Activated CD4-positive, alpha-beta T cell treated with anti-CD3 and anti-CD28 coated beads for 1 hour (primary cell): Measurements from ENCODE around the gene TNFRSF19.
"Not testable (repeated sequence)": the region's sequence is repeated elsewhere in the genome, so short reads cannot be mapped to it uniquely, and the experiment has no call there.

ENCODE experiments used
- DNase-seq: peaks from one replicate; pipeline ENCODE4 v3.0.0-alpha.2; 2020

The TNFRSF19 gene

GRCh38 chr13:23570921-23571315, 706 bp downstream of the TNFRSF19 start:
- no peak for DNase-seq

GRCh38 chr13:23571431-23571830, 1.2 kb downstream of the TNFRSF19 start:
- no peak for DNase-seq

- DNase-seq, result no peak
These were observed 2.6 kb downstream of the TNFRSF19 start for GRCh38 chr13:23572836-23573235.

- no peak for DNase-seq
These were observed 4.4 kb downstream of the TNFRSF19 start for GRCh38 chr13:23574421-23575145.

- no peak for DNase-seq
These were observed 5.4 kb downstream of the TNFRSF19 start for GRCh38 chr13:23575632-23576031.

- peak; percentile 37 for DNase-seq
These were observed 8.3 kb downstream of the TNFRSF19 start for GRCh38 chr13:23578411-23579071.

- peak; percentile 89 for DNase-seq
These were observed 9.1 kb downstream of the TNFRSF19 start for GRCh38 chr13:23579072-23579895.

GRCh38 chr13:23579896-23580683, 9.9 kb downstream of the TNFRSF19 start:
- DNase-seq, result no peak

GRCh38 chr13:23580684-23581060, 10.5 kb downstream of the TNFRSF19 start:
- DNase-seq, result no peak

- no peak for DNase-seq
These were observed 13.3 kb downstream of the TNFRSF19 start for GRCh38 chr13:23583491-23583890.

GRCh38 chr13:23584275-23584674, 14.1 kb downstream of the TNFRSF19 start:
- no peak for DNase-seq

GRCh38 chr13:23586336-23586735, 16.1 kb downstream of the TNFRSF19 start:
- no peak for DNase-seq

- DNase-seq, result no peak
These were observed 18.5 kb downstream of the TNFRSF19 start for GRCh38 chr13:23588666-23589065.

GRCh38 chr13:23592596-23592995, 22.4 kb downstream of the TNFRSF19 start:
- no peak for DNase-seq

GRCh38 chr13:23593148-23593547, 22.9 kb downstream of the TNFRSF19 start:
- DNase-seq, result no peak

GRCh38 chr13:23594290-23594689, 24.1 kb downstream of the TNFRSF19 start:
- not testable (repeated sequence) for DNase-seq

GRCh38 chr13:23598369-23598768, 28.2 kb downstream of the TNFRSF19 start:
- DNase-seq, result no peak

GRCh38 chr13:23599083-23599925, 29.1 kb downstream of the TNFRSF19 start:
- DNase-seq, result no peak

- no peak for DNase-seq
These were observed 29.9 kb downstream of the TNFRSF19 start for GRCh38 chr13:23600100-23600499.

- no peak for DNase-seq
These were observed 30.3 kb downstream of the TNFRSF19 start for GRCh38 chr13:23600534-23600933.

- no peak for DNase-seq
These were observed 35.6 kb downstream of the TNFRSF19 start for GRCh38 chr13:23605831-23606230.

- no peak for DNase-seq
These were observed 37.9 kb downstream of the TNFRSF19 start for GRCh38 chr13:23608138-23608537.
